Measurements from ENCODE around the gene UQCRQ. TPM values are rescaled to one million over a fixed set of nuclear protein-coding genes. Genes with fewer than 3 reads are reported as not detected.
"Not testable (repeated sequence)": the region's sequence is repeated elsewhere in the genome, so short reads cannot be mapped to it uniquely, and the experiment has no call there.

UQCRQ gene
- total and polyA plus RNA-seq, 7 experiments from 2014 or later: 101 to 584 (median 115) TPM

GRCh38 chr5:132853323-132853722, 13.1 kb upstream of the UQCRQ start:
- Histone ChIP-seq H3K27ac (ENCODE audit: low read depth, low read length) (no peak overlapping the region), H3K27me3 (ENCODE audit: control insufficient read depth in 2 of 2, insufficient read depth in 2 of 2, low read length in 2 of 2) (no peaks in the 10 kb centered on the region), H3K4me3 (ENCODE audit: low read length) (no peak overlapping the region), H3K4me1 (ENCODE audit: control insufficient read depth in 2 of 2, insufficient read depth in 2 of 2, low read length in 2 of 2) (no peaks in the 10 kb centered on the region), H3K9me3 (ENCODE audit: control insufficient read depth in 2 of 3, low read length in 3 of 3) (no peaks in the 10 kb centered on the region), H3K36me3 (ENCODE audit: control insufficient read depth in 2 of 3, insufficient read depth in 3 of 3, low read length in 3 of 3) (no peaks in the 10 kb centered on the region)
- H3K4me3 Mint-ChIP-seq: no peak overlapping the region
- intact Hi-C loops (cut with micrococcal nuclease): no loop called here
- DNase-seq (no peak), ATAC-seq (no peak)
- no peaks in the 10 kb centered on the region for H3K36me3 Mint-ChIP-seq
- peaks cover 5 to 10% (median 8%) of the 10 kb centered on the region in 5 donors for H3K27me3 Mint-ChIP-seq
- CTCF ChIA-PET: no interaction called here
- peaks cover 0 to 6% (median 1%) of the 10 kb centered on the region in 7 donors for H3K4me1 Mint-ChIP-seq
- no peak overlapping the region for H3K27ac Mint-ChIP-seq
- POLR2A ChIA-PET: no interaction called here
- peaks cover 0 to 2% (median 0%) of the 10 kb centered on the region in 11 donors for H3K9me3 Mint-ChIP-seq

DNA sequence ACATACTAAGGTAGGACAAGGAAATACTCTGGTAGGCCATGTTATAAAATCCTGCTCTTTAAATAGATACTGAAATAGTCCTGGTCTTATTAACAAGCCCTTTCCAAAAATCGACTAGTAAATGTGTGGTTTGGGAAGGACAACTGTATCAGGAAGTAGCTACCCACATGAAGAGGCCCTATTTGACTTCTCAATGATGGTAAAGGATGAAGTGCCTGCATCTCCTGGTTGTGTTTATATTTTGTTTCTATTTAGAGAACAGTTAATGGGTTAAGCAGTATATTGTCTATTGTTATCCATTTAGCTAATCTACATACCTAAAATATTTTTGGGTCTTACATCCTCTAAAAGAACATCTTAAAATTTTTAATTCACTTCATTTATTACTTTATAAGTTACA, 12.7 kb upstream of the UQCRQ start:
- Histone ChIP-seq H3K27me3 (ENCODE audit: control insufficient read depth in 2 of 2, insufficient read depth in 2 of 2, low read length in 2 of 2) (no peaks in the 10 kb centered on the region), H3K27ac (ENCODE audit: low read depth, low read length) (no peak overlapping the region), H3K36me3 (ENCODE audit: control insufficient read depth in 2 of 3, insufficient read depth in 3 of 3, low read length in 3 of 3) (no peaks in the 10 kb centered on the region), H3K9me3 (ENCODE audit: control insufficient read depth in 2 of 3, low read length in 3 of 3) (no peaks in the 10 kb centered on the region), H3K4me1 (ENCODE audit: control insufficient read depth in 2 of 2, insufficient read depth in 2 of 2, low read length in 2 of 2) (no peaks in the 10 kb centered on the region), H3K4me3 (ENCODE audit: low read length) (no peak overlapping the region)
- Mint-ChIP-seq H3K4me1 (peaks cover 0 to 6% (median 1%) of the 10 kb centered on the region in 7 donors), H3K4me3 (no peak overlapping the region), H3K27ac (no peak overlapping the region), H3K27me3 (peaks cover 5 to 12% (median 10%) of the 10 kb centered on the region in 5 donors), H3K36me3 (no peaks in the 10 kb centered on the region), H3K9me3 (peaks cover 0 to 2% (median 0%) of the 10 kb centered on the region in 11 donors)
- intact Hi-C loops (cut with micrococcal nuclease): no loop called here
- CTCF ChIA-PET: interaction anchor here (1.6 kb wide), 1 partner anchor 14 kb away, joined by 3 read pairs; no protein-coding TSS in a partner anchor
- POLR2A ChIA-PET: interaction anchor here (0.5 kb wide), 1 partner anchor 116 kb away, joined by 3 read pairs; the partner anchor contains the start of gene KIF3A
- ATAC-seq (no peak), DNase-seq (no peak)

GRCh38 chr5:132854301-132854700, 12.1 kb upstream of the UQCRQ start:
- Mint-ChIP-seq H3K4me1 (peaks cover 0 to 6% (median 1%) of the 10 kb centered on the region in 7 donors), H3K4me3 (no peak overlapping the region), H3K27me3 (peaks cover 5 to 13% (median 10%) of the 10 kb centered on the region in 5 donors), H3K9me3 (peaks cover 0 to 2% (median 0%) of the 10 kb centered on the region in 11 donors), H3K36me3 (no peaks in the 10 kb centered on the region), H3K27ac (no peak overlapping the region)
- CTCF ChIA-PET: interaction anchor here (1.6 kb wide), 1 partner anchor 13 kb away, joined by 3 read pairs; no protein-coding TSS in a partner anchor
- Histone ChIP-seq H3K4me3 (ENCODE audit: low read length) (no peak overlapping the region), H3K36me3 (ENCODE audit: control insufficient read depth in 2 of 3, insufficient read depth in 3 of 3, low read length in 3 of 3) (no peaks in the 10 kb centered on the region), H3K4me1 (ENCODE audit: control insufficient read depth in 2 of 2, insufficient read depth in 2 of 2, low read length in 2 of 2) (no peaks in the 10 kb centered on the region), H3K27me3 (ENCODE audit: control insufficient read depth in 2 of 2, insufficient read depth in 2 of 2, low read length in 2 of 2) (no peaks in the 10 kb centered on the region), H3K27ac (ENCODE audit: low read depth, low read length) (no peak overlapping the region), H3K9me3 (ENCODE audit: control insufficient read depth in 2 of 3, low read length in 3 of 3) (no peaks in the 10 kb centered on the region)
- intact Hi-C loops (cut with micrococcal nuclease): no loop called here
- DNase-seq (no peak), ATAC-seq (no peak)
- POLR2A ChIA-PET: interaction anchor here (0.5 kb wide), 1 partner anchor 117 kb away, joined by 3 read pairs; the partner anchor contains the start of gene KIF3A

GRCh38 chr5:132854992-132855391, 11.4 kb upstream of the UQCRQ start:
- H3K9me3 Mint-ChIP-seq; H3K4me3 ChIP-seq (ENCODE audit: low read length); DNase-seq; H3K36me3 Mint-ChIP-seq; H3K27ac ChIP-seq (ENCODE audit: low read depth, low read length); ATAC-seq; intact Hi-C loops (cut with micrococcal nuclease); H3K9me3 ChIP-seq (ENCODE audit: control insufficient read depth in 2 of 3, low read length in 3 of 3); H3K36me3 ChIP-seq (ENCODE audit: control insufficient read depth in 2 of 3, insufficient read depth in 3 of 3, low read length in 3 of 3); POLR2A ChIA-PET; H3K4me3 Mint-ChIP-seq; H3K27me3 ChIP-seq (ENCODE audit: control insufficient read depth in 2 of 2, insufficient read depth in 2 of 2, low read length in 2 of 2); H3K27ac Mint-ChIP-seq; H3K4me1 ChIP-seq (ENCODE audit: control insufficient read depth in 2 of 2, insufficient read depth in 2 of 2, low read length in 2 of 2); H3K4me1 Mint-ChIP-seq: not testable (repeated sequence)
- CTCF ChIA-PET: interaction anchor here (1.6 kb wide), 1 partner anchor 13 kb away, joined by 3 read pairs; no protein-coding TSS in a partner anchor
- peaks cover 5 to 13% (median 10%) of the 10 kb centered on the region in 5 donors for H3K27me3 Mint-ChIP-seq

- H3K36me3 Mint-ChIP-seq: no peaks in the 10 kb centered on the region
- no peak overlapping the region for H3K4me3 Mint-ChIP-seq
- DNase-seq (no peak), ATAC-seq (no peak)
- no peaks in the 10 kb centered on the region for H3K9me3 ChIP-seq (ENCODE audit: control insufficient read depth in 2 of 3, low read length in 3 of 3)
- H3K36me3 ChIP-seq (ENCODE audit: control insufficient read depth in 2 of 3, insufficient read depth in 3 of 3, low read length in 3 of 3): no peaks in the 10 kb centered on the region
- ChIA-PET POLR2A (no interaction called here), CTCF (no interaction called here)
- no peaks in the 10 kb centered on the region for H3K27me3 ChIP-seq (ENCODE audit: control insufficient read depth in 2 of 2, insufficient read depth in 2 of 2, low read length in 2 of 2)
- no peak overlapping the region for H3K27ac ChIP-seq (ENCODE audit: low read depth, low read length)
- intact Hi-C loops (cut with micrococcal nuclease): no loop called here
- H3K4me3 ChIP-seq (ENCODE audit: low read length): no peak overlapping the region
- H3K27me3 Mint-ChIP-seq: peaks cover 5 to 13% (median 10%) of the 10 kb centered on the region in 5 donors
- H3K27ac Mint-ChIP-seq: no peak overlapping the region
- H3K4me1 ChIP-seq (ENCODE audit: control insufficient read depth in 2 of 2, insufficient read depth in 2 of 2, low read length in 2 of 2): no peaks in the 10 kb centered on the region
- peaks cover 0 to 6% (median 0%) of the 10 kb centered on the region in 7 donors for H3K4me1 Mint-ChIP-seq
- H3K9me3 Mint-ChIP-seq: peaks cover 0 to 2% (median 0%) of the 10 kb centered on the region in 11 donors
These were observed 10.4 kb upstream of the UQCRQ start for GRCh38 chr5:132856011-132856410.

DNA sequence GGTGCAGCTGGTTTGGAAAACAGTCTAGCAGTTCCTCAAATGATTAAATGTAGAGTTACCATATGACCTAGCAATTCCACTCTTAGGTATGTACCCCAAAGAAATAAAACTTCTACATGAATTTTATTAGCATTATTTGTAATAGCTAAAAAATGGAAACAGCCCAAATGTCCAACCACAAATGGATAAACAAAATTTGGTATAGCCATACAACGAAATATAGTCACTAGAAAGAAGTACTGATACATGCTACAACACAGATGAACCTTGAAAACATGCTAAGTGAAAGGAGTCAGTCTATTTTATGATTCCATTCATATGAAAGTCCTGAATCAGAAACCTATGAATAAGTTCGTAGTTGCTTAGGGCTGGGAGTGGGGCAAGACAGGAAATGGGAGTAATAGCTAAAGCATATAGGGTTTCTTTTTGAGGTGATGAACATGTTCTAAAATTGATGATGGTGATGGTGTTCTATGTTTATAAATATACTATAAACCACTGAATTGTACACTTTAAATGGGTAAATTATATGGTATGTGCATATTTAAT, 6.5 kb upstream of the UQCRQ start:
- no peaks in the 10 kb centered on the region for H3K36me3 ChIP-seq (ENCODE audit: control insufficient read depth in 2 of 3, insufficient read depth in 3 of 3, low read length in 3 of 3)
- H3K27ac Mint-ChIP-seq: no peak overlapping the region
- DNase-seq: no peak
- ATAC-seq: no peak
- H3K4me3 Mint-ChIP-seq: no peak overlapping the region
- H3K36me3 Mint-ChIP-seq: no peaks in the 10 kb centered on the region
- no peak overlapping the region for H3K27ac ChIP-seq (ENCODE audit: low read depth, low read length)
- H3K9me3 Mint-ChIP-seq: peaks cover 0 to 2% (median 0%) of the 10 kb centered on the region in 11 donors
- no peaks in the 10 kb centered on the region for H3K4me1 Mint-ChIP-seq
- CTCF ChIA-PET: no interaction called here
- intact Hi-C loops (cut with micrococcal nuclease): no loop called here
- no peaks in the 10 kb centered on the region for H3K9me3 ChIP-seq (ENCODE audit: control insufficient read depth in 2 of 3, low read length in 3 of 3)
- no peaks in the 10 kb centered on the region for H3K4me1 ChIP-seq (ENCODE audit: control insufficient read depth in 2 of 2, insufficient read depth in 2 of 2, low read length in 2 of 2)
- no peaks in the 10 kb centered on the region for H3K27me3 ChIP-seq (ENCODE audit: control insufficient read depth in 2 of 2, insufficient read depth in 2 of 2, low read length in 2 of 2)
- H3K4me3 ChIP-seq (ENCODE audit: low read length): no peak overlapping the region
- H3K27me3 Mint-ChIP-seq: peaks cover 5 to 18% (median 8%) of the 10 kb centered on the region in 5 donors
- POLR2A ChIA-PET: interaction anchor here (0.7 to 0.8 kb wide), 2 partner anchors 13 to 82 kb away, joined by 3 to 4 read pairs; no protein-coding TSS in a partner anchor

- intact Hi-C loops (cut with micrococcal nuclease): no loop called here
- Mint-ChIP-seq H3K27ac (no peak overlapping the region), H3K4me3 (no peak overlapping the region), H3K36me3 (no peaks in the 10 kb centered on the region), H3K9me3 (peaks cover 0 to 2% (median 0%) of the 10 kb centered on the region in 11 donors), H3K27me3 (peaks cover 0 to 14% (median 5%) of the 10 kb centered on the region in 5 donors), H3K4me1 (peaks cover 0 to 7% (median 6%) of the 10 kb centered on the region in 7 donors)
- Histone ChIP-seq H3K36me3 (ENCODE audit: control insufficient read depth in 2 of 3, insufficient read depth in 3 of 3, low read length in 3 of 3) (no peaks in the 10 kb centered on the region), H3K9me3 (ENCODE audit: control insufficient read depth in 2 of 3, low read length in 3 of 3) (no peaks in the 10 kb centered on the region), H3K4me3 (ENCODE audit: low read length) (no peak overlapping the region), H3K4me1 (ENCODE audit: control insufficient read depth in 2 of 2, insufficient read depth in 2 of 2, low read length in 2 of 2) (peaks cover 4 to 5% of the 10 kb centered on the region in 2 donors), H3K27me3 (ENCODE audit: control insufficient read depth in 2 of 2, insufficient read depth in 2 of 2, low read length in 2 of 2) (no peaks in the 10 kb centered on the region), H3K27ac (ENCODE audit: low read depth, low read length) (no peak overlapping the region)
- ChIA-PET CTCF (no interaction called here), POLR2A (interaction anchor here (0.7 kb wide), 1 partner anchor 83 kb away, joined by 3 read pairs; no protein-coding TSS in a partner anchor)
- ATAC-seq (no peak), DNase-seq (no peak)
These were observed 5.7 kb upstream of the UQCRQ start for GRCh38 chr5:132860742-132861141.
